ENCODE data around the gene DR1. TPM values are rescaled to one million over a fixed set of nuclear protein-coding genes. Genes with fewer than 3 reads are reported as not detected.

Gene DR1
- total and polyA plus RNA-seq, 2 of the 13 experiments (the other 11 are each of a cell fraction or from before 2014, with no cell fraction given) = 17.8 to 42.3 TPM

GRCh38 chr1:93345633-93346420 is at the start of gene DR1 (continued):
- peak in 1 of 2 experiments; percentile 72; a peak in 1 of 4 replicates for TF ChIP-seq REST (IDR thresholded peaks at IDR 0.05; ENCODE audit: borderline replicate concordance in 1 of 2, low read depth in 1 of 2, low read length in 2 of 2)
- 0 out of 2 replicates have a peak, but pooled peaks have one; percentile 7 for TF ChIP-seq ZNF264 (CRISPR knock-in tag; IDR thresholded peaks at IDR 0.05)
- no peak for TF ChIP-seq TRIM24 (CRISPR knock-in tag; IDR thresholded peaks at IDR 0.05)
- TF ChIP-seq ATF6 (CRISPR knock-in tag; conservative IDR thresholded peaks at IDR 0.05) = no peak
- peak; percentile 85; the same call in 1 of the 2 replicates for TF ChIP-seq SSRP1 (CRISPR knock-in tag; IDR thresholded peaks at IDR 0.05)
- peak; percentile 99 for TF ChIP-seq ELF3 (CRISPR knock-in tag; IDR thresholded peaks at IDR 0.05)
- TF ChIP-seq HDAC6 (IDR thresholded peaks at IDR 0.05; ENCODE audit: low read depth, low read length) = no peak
- TF ChIP-seq AKNA (CRISPR knock-in tag; IDR thresholded peaks at IDR 0.05; ENCODE audit: borderline replicate concordance) = 0 out of 2 replicates have a peak, but pooled peaks have one; percentile 25
- TF ChIP-seq KDM5B (CRISPR knock-in tag; IDR thresholded peaks at IDR 0.05; ENCODE audit: borderline replicate concordance) = peak; percentile 96
- TF ChIP-seq ZNF678 (CRISPR knock-in tag; IDR thresholded peaks at IDR 0.05) = no peak
- TF ChIP-seq SRSF9 (IDR thresholded peaks at IDR 0.05; ENCODE audit: borderline replicate concordance, insufficient read depth, low read depth, low read length, poor library complexity, severe bottlenecking) = no peak
- peak; percentile 64 for TF ChIP-seq CREM (IDR thresholded peaks at IDR 0.05)
- no peak for TF ChIP-seq CREM (CRISPR knock-in tag; IDR thresholded peaks at IDR 0.05)

Data from HepG2 (cell line).